ENCODE results near the gene DLG5. TPM values are rescaled to one million over a fixed set of nuclear protein-coding genes. Genes with fewer than 3 reads are reported as not detected.

Gene DLG5
- total and polyA plus RNA-seq, 5 donors = 6.6 to 14.3 (median 11.9) TPM

GRCh38 chr10:77888356-77888703 is 38.2 kb downstream of the DLG5 start:
- 41% methylated on average over 7 of the region's 7 CpGs for WGBS
- Histone ChIP-seq H3K4me1 (ENCODE audit: control insufficient read depth, insufficient read depth, low read length) (peaks cover 14% of the 10 kb centered on the region), H3K27ac (ENCODE audit: low read length) (peak overlapping the region; percentile 54), H3K9me3 (ENCODE audit: control insufficient read depth, low read length) (no peaks in the 10 kb centered on the region), H3K27me3 (ENCODE audit: control insufficient read depth, insufficient read depth) (no peaks in the 10 kb centered on the region), H3K4me3 (ENCODE audit: low read length) (no peak overlapping the region)
- DNase-seq = no peak
- peak; percentile 14 to 15 for ATAC-seq
- intact Hi-C loops (cut with DNase I) = no loop called here

GRCh38 chr10:77887631-77888355 is 38.8 kb downstream of the DLG5 start:
- Histone ChIP-seq H3K27me3 (ENCODE audit: control insufficient read depth, insufficient read depth) (no peaks in the 10 kb centered on the region), H3K4me1 (ENCODE audit: control insufficient read depth, insufficient read depth, low read length) (peaks cover 17% of the 10 kb centered on the region), H3K27ac (ENCODE audit: low read length) (peak overlapping the region; percentile 54), H3K9me3 (ENCODE audit: control insufficient read depth, low read length) (no peaks in the 10 kb centered on the region), H3K4me3 (ENCODE audit: low read length) (peak overlapping the region; percentile 6)
- peak; percentile 38 to 43 for ATAC-seq
- no peak for DNase-seq
- intact Hi-C loops (cut with DNase I) = no loop called here
- WGBS = 28% methylated on average over 11 of the region's 11 CpGs

GRCh38 chr10:77886795-77887355 is 39.7 kb downstream of the DLG5 start:
- H3K27me3 ChIP-seq (ENCODE audit: control insufficient read depth, insufficient read depth) = no peaks in the 10 kb centered on the region
- ATAC-seq (no peak), DNase-seq (no peak)
- intact Hi-C loops (cut with DNase I) = no loop called here
- WGBS = 90% methylated on average over 4 of the region's 4 CpGs
- peak overlapping the region; percentile 43 for H3K27ac ChIP-seq (ENCODE audit: low read length)
- no peaks in the 10 kb centered on the region for H3K9me3 ChIP-seq (ENCODE audit: control insufficient read depth, low read length)
- no peak overlapping the region for H3K4me3 ChIP-seq (ENCODE audit: low read length)
- peaks cover 17% of the 10 kb centered on the region for H3K4me1 ChIP-seq (ENCODE audit: control insufficient read depth, insufficient read depth, low read length)

GRCh38 chr10:77884181-77884580 is 42.4 kb downstream of the DLG5 start:
- intact Hi-C loops (cut with DNase I) = no loop called here
- Histone ChIP-seq H3K27me3 (ENCODE audit: control insufficient read depth, insufficient read depth) (no peaks in the 10 kb centered on the region), H3K27ac (ENCODE audit: low read length) (no peak overlapping the region), H3K9me3 (ENCODE audit: control insufficient read depth, low read length) (no peaks in the 10 kb centered on the region), H3K4me3 (ENCODE audit: low read length) (no peak overlapping the region), H3K4me1 (ENCODE audit: control insufficient read depth, insufficient read depth, low read length) (peaks cover 16% of the 10 kb centered on the region)
- 92% methylated on average over 7 of the region's 7 CpGs for WGBS
- DNase-seq = no peak
- no peak for ATAC-seq

- Histone ChIP-seq H3K27me3 (ENCODE audit: control insufficient read depth, insufficient read depth) (no peaks in the 10 kb centered on the region), H3K4me3 (ENCODE audit: low read length) (no peak overlapping the region), H3K9me3 (ENCODE audit: control insufficient read depth, low read length) (no peaks in the 10 kb centered on the region), H3K4me1 (ENCODE audit: control insufficient read depth, insufficient read depth, low read length) (peaks cover 19% of the 10 kb centered on the region), H3K27ac (ENCODE audit: low read length) (no peak overlapping the region)
- intact Hi-C loops (cut with DNase I) = no loop called here
- WGBS = 86% methylated on average over 4 of the region's 4 CpGs
- DNase-seq (no peak), ATAC-seq (no peak)
Measured at GRCh38 chr10:77881636-77882035, 44.9 kb downstream of the DLG5 start.

- no peak overlapping the region for H3K4me3 ChIP-seq (ENCODE audit: low read length)
- no peak overlapping the region for H3K27ac ChIP-seq (ENCODE audit: low read length)
- H3K27me3 ChIP-seq (ENCODE audit: control insufficient read depth, insufficient read depth) = no peaks in the 10 kb centered on the region
- WGBS = 70% methylated on average over 3 of the region's 3 CpGs
- no peak for DNase-seq
- ATAC-seq = peak in 1 of 2 donors; percentile 2
- peaks cover 19% of the 10 kb centered on the region for H3K4me1 ChIP-seq (ENCODE audit: control insufficient read depth, insufficient read depth, low read length)
- intact Hi-C loops (cut with DNase I) = no loop called here
- H3K9me3 ChIP-seq (ENCODE audit: control insufficient read depth, low read length) = no peaks in the 10 kb centered on the region
Measured at GRCh38 chr10:77881222-77881621, 45.3 kb downstream of the DLG5 start.

GRCh38 chr10:77879710-77880109 is 46.8 kb downstream of the DLG5 start:
- no peak for DNase-seq
- H3K9me3 ChIP-seq (ENCODE audit: control insufficient read depth, low read length) = no peaks in the 10 kb centered on the region
- intact Hi-C loops (cut with DNase I) = no loop called here
- ATAC-seq = no peak
- WGBS = 85% methylated on average over 3 of the region's 3 CpGs
- H3K4me3 ChIP-seq (ENCODE audit: low read length) = no peak overlapping the region
- no peak overlapping the region for H3K27ac ChIP-seq (ENCODE audit: low read length)
- no peaks in the 10 kb centered on the region for H3K27me3 ChIP-seq (ENCODE audit: control insufficient read depth, insufficient read depth)
- H3K4me1 ChIP-seq (ENCODE audit: control insufficient read depth, insufficient read depth, low read length) = peaks cover 19% of the 10 kb centered on the region

GRCh38 chr10:77879065-77879464 is 47.5 kb downstream of the DLG5 start:
- ATAC-seq = no peak
- DNase-seq = no peak
- Histone ChIP-seq H3K9me3 (ENCODE audit: control insufficient read depth, low read length) (no peaks in the 10 kb centered on the region), H3K4me3 (ENCODE audit: low read length) (no peak overlapping the region), H3K4me1 (ENCODE audit: control insufficient read depth, insufficient read depth, low read length) (peaks cover 19% of the 10 kb centered on the region), H3K27ac (ENCODE audit: low read length) (no peak overlapping the region), H3K27me3 (ENCODE audit: control insufficient read depth, insufficient read depth) (no peaks in the 10 kb centered on the region)
- intact Hi-C loops (cut with DNase I) = no loop called here
- 95% methylated on average over 4 of the region's 4 CpGs for WGBS

GRCh38 chr10:77877441-77878344 is 48.9 kb downstream of the DLG5 start:
- ATAC-seq (peak; percentile 72 to 88), DNase-seq (peak; percentile 49 to 81 (median 80))
- intact Hi-C loops (cut with DNase I) = no loop called here
- Histone ChIP-seq H3K4me3 (ENCODE audit: low read length) (no peak overlapping the region), H3K27ac (ENCODE audit: low read length) (no peak overlapping the region), H3K4me1 (ENCODE audit: control insufficient read depth, insufficient read depth, low read length) (peaks cover 23% of the 10 kb centered on the region), H3K9me3 (ENCODE audit: control insufficient read depth, low read length) (no peaks in the 10 kb centered on the region), H3K27me3 (ENCODE audit: control insufficient read depth, insufficient read depth) (no peaks in the 10 kb centered on the region)
- WGBS = 19% methylated on average over 16 of the region's 16 CpGs

- 91% methylated on average over 5 of the region's 5 CpGs for WGBS
- peaks cover 27% of the 10 kb centered on the region for H3K4me1 ChIP-seq (ENCODE audit: control insufficient read depth, insufficient read depth, low read length)
Measured at GRCh38 chr10:77875730-77876129, 50.8 kb downstream of the DLG5 start.

GRCh38 chr10:77874872-77875271 is 51.7 kb downstream of the DLG5 start:
- H3K27ac ChIP-seq (ENCODE audit: low read length) = no peak overlapping the region
- no peak for ATAC-seq
- 95% methylated on average over 3 of the region's 3 CpGs for WGBS
- DNase-seq = no peak
- peaks cover 27% of the 10 kb centered on the region for H3K4me1 ChIP-seq (ENCODE audit: control insufficient read depth, insufficient read depth, low read length)
- no peaks in the 10 kb centered on the region for H3K9me3 ChIP-seq (ENCODE audit: control insufficient read depth, low read length)
- no peaks in the 10 kb centered on the region for H3K27me3 ChIP-seq (ENCODE audit: control insufficient read depth, insufficient read depth)
- H3K4me3 ChIP-seq (ENCODE audit: low read length) = no peak overlapping the region
- intact Hi-C loops (cut with DNase I) = no loop called here

More at GRCh38 chr10:77875730-77876129, 50.8 kb downstream of the DLG5 start:
- Histone ChIP-seq H3K27ac (ENCODE audit: low read length) (no peak overlapping the region), H3K4me3 (ENCODE audit: low read length) (no peak overlapping the region), H3K27me3 (ENCODE audit: control insufficient read depth, insufficient read depth) (no peaks in the 10 kb centered on the region), H3K9me3 (ENCODE audit: control insufficient read depth, low read length) (no peaks in the 10 kb centered on the region)
- DNase-seq = no peak
- intact Hi-C loops (cut with DNase I) = no loop called here
- no peak for ATAC-seq

Measured in right cardiac atrium (tissue), 5 donors.